ENCODE data around the gene MOSPD3. TPM values are rescaled to one million over a fixed set of nuclear protein-coding genes. Genes with fewer than 3 reads are reported as not detected.

MOSPD3 gene
- total RNA-seq, 3 donors from 2014 or later, result 8.8 to 12.6 (median 11.8) TPM

DNA sequence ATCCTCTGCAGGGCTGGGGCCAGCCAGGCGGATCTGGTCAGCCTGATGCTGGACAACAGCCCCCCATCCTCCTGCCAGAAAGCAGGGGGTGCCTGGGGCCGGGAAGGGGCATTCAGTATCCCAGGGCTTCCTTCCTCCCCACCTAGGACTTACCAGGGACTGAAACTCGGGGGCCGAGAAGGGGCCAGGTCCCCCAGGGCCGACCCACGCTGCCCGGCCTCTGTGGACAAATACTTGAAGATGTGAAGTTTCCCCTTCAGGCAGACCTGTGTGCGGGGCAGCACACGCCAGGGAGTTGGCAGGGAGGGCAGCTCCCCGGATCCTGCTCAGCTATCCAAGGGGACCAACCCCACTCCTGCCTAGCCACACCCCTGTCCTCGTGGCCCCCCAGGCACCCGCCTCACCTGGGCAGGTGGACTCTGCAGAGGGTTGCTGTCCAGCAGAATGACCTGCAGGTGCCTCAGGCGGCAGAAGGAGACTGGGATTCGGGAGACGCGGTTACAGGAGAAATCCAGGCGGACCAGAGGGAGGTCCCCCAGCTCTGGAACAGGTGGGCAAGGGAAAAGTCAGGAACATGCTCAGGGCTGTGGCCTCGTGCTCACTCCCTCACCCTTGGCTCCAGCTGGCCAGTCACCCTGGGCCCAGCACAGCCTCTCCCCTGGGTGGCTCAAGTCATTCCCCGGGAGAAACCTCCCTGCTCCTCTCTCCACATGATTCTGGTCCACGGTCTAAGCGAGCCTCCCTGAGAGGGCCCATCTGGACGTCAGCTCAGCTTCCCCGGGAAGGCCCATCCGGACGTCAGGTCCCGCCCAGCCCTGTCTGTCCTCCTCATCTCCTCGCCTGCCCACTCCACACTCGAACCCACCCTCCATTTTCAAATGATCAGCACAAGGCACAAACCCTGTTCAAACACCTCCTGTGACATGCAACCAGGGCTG is 33.8 kb upstream of the MOSPD3 start:
- Histone ChIP-seq H3K27ac (no peak overlapping the region), H3K36me3 (peaks cover 15% of the 10 kb centered on the region), H3K27me3 (no peaks in the 10 kb centered on the region), H3K4me1 (peaks cover under 1 to 9% of the 10 kb centered on the region in 2 donors), H3K4me3 (no peak overlapping the region), H3K9me3 (no peaks in the 10 kb centered on the region)
- intact Hi-C loops (cut with DNase I; ENCODE audit: low total_unique reads), result loop anchor here (5.0 to 10.0 kb wide), 3 partner anchors 106 to 1296 kb away; no protein-coding TSS in a partner anchor
- TF ChIP-seq POLR2A (IDR thresholded peaks at IDR 0.05) (no peak), POLR2AphosphoS5 (IDR thresholded peaks at IDR 0.05) (no peak)
- TF ChIP-seq, protein P1, sequence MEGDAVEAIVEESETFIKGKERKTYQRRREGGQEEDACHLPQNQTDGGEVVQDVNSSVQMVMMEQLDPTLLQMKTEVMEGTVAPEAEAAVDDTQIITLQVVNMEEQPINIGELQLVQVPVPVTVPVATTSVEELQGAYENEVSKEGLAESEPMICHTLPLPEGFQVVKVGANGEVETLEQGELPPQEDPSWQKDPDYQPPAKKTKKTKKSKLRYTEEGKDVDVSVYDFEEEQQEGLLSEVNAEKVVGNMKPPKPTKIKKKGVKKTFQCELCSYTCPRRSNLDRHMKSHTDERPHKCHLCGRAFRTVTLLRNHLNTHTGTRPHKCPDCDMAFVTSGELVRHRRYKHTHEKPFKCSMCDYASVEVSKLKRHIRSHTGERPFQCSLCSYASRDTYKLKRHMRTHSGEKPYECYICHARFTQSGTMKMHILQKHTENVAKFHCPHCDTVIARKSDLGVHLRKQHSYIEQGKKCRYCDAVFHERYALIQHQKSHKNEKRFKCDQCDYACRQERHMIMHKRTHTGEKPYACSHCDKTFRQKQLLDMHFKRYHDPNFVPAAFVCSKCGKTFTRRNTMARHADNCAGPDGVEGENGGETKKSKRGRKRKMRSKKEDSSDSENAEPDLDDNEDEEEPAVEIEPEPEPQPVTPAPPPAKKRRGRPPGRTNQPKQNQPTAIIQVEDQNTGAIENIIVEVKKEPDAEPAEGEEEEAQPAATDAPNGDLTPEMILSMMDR (IDR thresholded peaks at IDR 0.05), result no peak
- DNase-seq (ENCODE audit: low spot score in 2 of 2), result no peak

DNA sequence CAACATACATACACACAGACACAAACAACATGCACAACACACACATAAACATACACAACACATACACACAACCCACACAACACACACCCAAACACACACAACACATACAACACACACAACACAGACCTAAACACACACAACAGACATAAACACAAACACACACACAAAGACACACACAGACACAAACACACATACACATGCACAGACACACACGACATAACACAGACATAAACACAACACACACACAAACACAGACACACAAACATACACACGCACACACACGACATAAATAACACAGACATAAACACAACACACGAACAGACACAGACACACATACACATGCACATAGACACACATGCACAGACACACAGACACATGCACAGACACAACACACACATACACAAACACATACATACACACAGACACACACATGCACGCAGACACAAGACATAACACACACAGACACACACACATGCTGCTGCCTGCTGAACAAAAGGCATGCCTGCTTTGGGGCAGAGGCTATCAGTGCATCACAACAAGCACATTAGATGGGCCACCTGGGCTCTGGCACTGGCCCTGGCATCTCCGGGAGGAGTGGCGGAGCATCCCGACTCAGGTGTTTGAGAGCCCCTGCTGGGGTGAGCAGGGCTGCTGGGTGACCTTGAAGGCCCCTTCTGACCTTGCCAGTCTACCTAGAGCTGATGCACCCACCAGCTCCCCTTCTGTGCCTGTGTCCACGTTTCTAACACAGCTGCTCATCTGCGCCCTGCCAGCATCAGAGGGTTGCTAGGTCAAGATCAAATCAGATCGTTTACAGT is 31.7 kb upstream of the MOSPD3 start:
- Histone ChIP-seq H3K27me3 (no peaks in the 10 kb centered on the region), H3K27ac (no peak overlapping the region), H3K4me3 (no peak overlapping the region), H3K36me3 (peaks cover 7% of the 10 kb centered on the region), H3K4me1 (peaks cover 5 to 23% of the 10 kb centered on the region in 2 donors), H3K9me3 (no peaks in the 10 kb centered on the region)
- TF ChIP-seq, protein P1 (IDR thresholded peaks at IDR 0.05), result no peak
- TF ChIP-seq POLR2AphosphoS5 (IDR thresholded peaks at IDR 0.05) (no peak), POLR2A (IDR thresholded peaks at IDR 0.05) (no peak)
- intact Hi-C loops (cut with DNase I; ENCODE audit: low total_unique reads), result no loop called here
- DNase-seq (ENCODE audit: low spot score in 2 of 2), result no peak

DNA sequence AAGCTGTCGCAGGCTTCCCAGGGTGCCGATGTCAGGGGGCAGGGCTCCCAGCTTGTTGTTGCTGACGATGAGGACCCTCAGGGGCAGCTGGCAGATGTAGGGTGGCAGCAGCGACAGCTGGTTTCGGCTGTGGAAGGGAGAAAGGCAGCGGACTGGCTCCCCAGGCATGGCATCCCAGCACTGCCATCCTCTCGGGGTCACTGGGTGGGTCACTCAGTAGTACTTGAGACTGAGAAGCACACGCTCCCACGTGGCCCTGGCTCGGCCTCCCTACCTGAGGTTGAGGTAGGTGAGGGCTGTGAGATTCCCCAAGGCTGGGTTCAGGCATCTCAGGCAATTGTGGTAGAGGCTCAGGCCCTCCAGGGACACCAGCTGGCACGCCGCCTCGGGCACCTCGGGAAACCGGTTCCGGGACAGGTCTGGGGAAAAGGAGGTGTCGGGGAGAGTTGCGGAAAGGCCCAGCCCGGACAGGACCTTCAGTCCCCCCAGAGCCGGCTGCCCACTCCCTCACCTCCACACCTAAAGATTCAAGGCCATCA is 30.2 kb upstream of the MOSPD3 start:
- H3K9me3 ChIP-seq, result no peaks in the 10 kb centered on the region
- peak in 1 of 3 donors; percentile 37 for TF ChIP-seq POLR2AphosphoS5 (IDR thresholded peaks at IDR 0.05)
- TF ChIP-seq, protein P1 (IDR thresholded peaks at IDR 0.05), result no peak
- peaks cover 5 to 23% of the 10 kb centered on the region in 2 donors for H3K4me1 ChIP-seq
- H3K27ac ChIP-seq, result peak overlapping the region; percentile 98 to 99
- peak overlapping the region in 1 of 3 donors; percentile 91 for H3K4me3 ChIP-seq
- intact Hi-C loops (cut with DNase I; ENCODE audit: low total_unique reads), result no loop called here
- H3K27me3 ChIP-seq, result no peaks in the 10 kb centered on the region
- DNase-seq (ENCODE audit: low spot score in 2 of 2), result peak; percentile 58 to 79
- H3K36me3 ChIP-seq, result peaks cover 7% of the 10 kb centered on the region

DNA sequence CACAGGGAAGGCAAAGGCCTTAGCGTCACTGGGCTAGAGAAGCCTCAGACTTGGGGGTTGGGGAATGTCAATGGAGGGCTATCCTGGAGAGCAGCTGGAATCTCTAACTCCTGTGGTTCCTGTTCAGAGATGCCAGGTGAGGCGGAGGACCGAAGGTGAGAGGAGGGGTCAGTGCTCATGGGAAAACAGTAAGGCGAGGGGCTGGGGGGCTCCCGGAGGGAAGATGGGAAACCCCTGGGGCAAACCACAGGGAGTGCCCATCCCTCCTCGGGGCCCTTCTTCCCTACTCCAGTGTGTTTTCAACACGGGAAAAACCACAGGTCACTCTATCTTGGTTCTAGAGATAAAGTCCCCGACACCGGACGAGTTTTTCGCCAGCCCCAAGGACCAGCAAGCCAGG is 29.7 kb upstream of the MOSPD3 start:
- no peak for DNase-seq (ENCODE audit: low spot score in 2 of 2)

More for the DNA sequence above, 29.7 kb upstream of the MOSPD3 start:
- Histone ChIP-seq H3K9me3 (no peaks in the 10 kb centered on the region), H3K27me3 (no peaks in the 10 kb centered on the region), H3K36me3 (peaks cover 7% of the 10 kb centered on the region), H3K4me1 (peaks cover 5 to 23% of the 10 kb centered on the region in 2 donors), H3K4me3 (peak overlapping the region in 2 of 3 donors; percentile 91 to 97), H3K27ac (peak overlapping the region; percentile 98 to 99)
- TF ChIP-seq POLR2AphosphoS5 (IDR thresholded peaks at IDR 0.05), result no peak
- no peak for TF ChIP-seq POLR2A (IDR thresholded peaks at IDR 0.05)
- TF ChIP-seq, protein P1 (IDR thresholded peaks at IDR 0.05), result no peak
- intact Hi-C loops (cut with DNase I; ENCODE audit: low total_unique reads), result no loop called here
